Natural killer cell (primary cell): ENCODE data around the gene RPL10A. TPM values are rescaled to one million over a fixed set of nuclear protein-coding genes. Genes with fewer than 3 reads are reported as not detected.

Experiments
- ATAC-seq, 3 donors: fragments of 150-1000 bp in 2 of 3; fragments of 200-7000 bp in 1 of 3; cut with Tn5 transposase; 1 replicate in 1 of 3; 2 replicates in 2 of 3; pipeline ENCODE4 v1.10.0; 2021; ENCODE audit warnings: mild to moderate bottlenecking in 2 of 3, moderate library complexity in 2 of 3
- DNase-seq, 2 donors: peaks; one replicate each; pipeline versions ENCODE4 v3.0.0 to v3.0.0-alpha.2; 2013 to 2021; ENCODE audit warnings: mixed read lengths in 1 of 2
- H3K27ac ChIP-seq: one replicate; pipeline ENCODE4 v1.5.1; 2013; ENCODE audit warnings: mild to moderate bottlenecking, low read length
- H3K27me3 ChIP-seq: one replicate; pipeline ENCODE4 v1.6.1; 2013; ENCODE audit warnings: low read length; ENCODE audit not compliant: control insufficient read depth, insufficient read depth
- H3K36me3 ChIP-seq: one replicate; pipeline ENCODE4 v1.6.1; 2013; ENCODE audit warnings: low read length; ENCODE audit not compliant: control insufficient read depth, insufficient read depth
- H3K4me1 ChIP-seq: one replicate; pipeline ENCODE4 v1.6.1; 2013; ENCODE audit warnings: low read length; ENCODE audit not compliant: control insufficient read depth, insufficient read depth
- H3K4me3 ChIP-seq: one replicate; pipeline ENCODE4 v1.5.1; 2013; ENCODE audit warnings: low read length
- H3K9me3 ChIP-seq: one replicate; pipeline ENCODE4 v1.6.1; 2013; ENCODE audit warnings: low read length; ENCODE audit not compliant: control insufficient read depth, insufficient read depth
- H3K27ac Mint-ChIP-seq, 2 donors: one replicate each; pipeline ENCODE4 v1.8.0; 2022; ENCODE audit warnings: mild to moderate bottlenecking in 2 of 2, mixed read lengths in 2 of 2, moderate library complexity in 1 of 2
- H3K27me3 Mint-ChIP-seq, 2 donors: one replicate each; pipeline ENCODE4 v1.8.0; 2022; ENCODE audit warnings: low read depth in 2 of 2, mixed read lengths in 2 of 2
- H3K36me3 Mint-ChIP-seq: one replicate; pipeline ENCODE4 v1.8.0; 2022; ENCODE audit warnings: mixed read lengths
- H3K4me1 Mint-ChIP-seq, 2 donors: one replicate each; pipeline ENCODE4 v1.8.0; 2022; ENCODE audit warnings: mixed read lengths in 2 of 2
- H3K4me3 Mint-ChIP-seq: one replicate; pipeline ENCODE4 v1.8.0; 2022; ENCODE audit warnings: mild to moderate bottlenecking, moderate library complexity, mixed read lengths
- H3K9me3 Mint-ChIP-seq, 2 donors: one replicate each; pipeline ENCODE4 v1.8.0; 2022; ENCODE audit warnings: mixed read lengths in 2 of 2
- WGBS: methylation state at CpG from one replicate; pipeline ENCODE4 v1.1.7; 2013; ENCODE audit warnings: missing lambda C conversion rate; ENCODE audit not compliant: insufficient coverage; 5-methylcytosine and 5-hydroxymethylcytosine counted together
- intact Hi-C: fragments of 100-400 bp; cut with micrococcal nuclease; formaldehyde crosslinking; loops from one replicate; pipeline ENCODE4 v1.14.2; 2022
- total RNA-seq, 4 donors: library from RNA; stranded (reverse); fragments of 120-200 nt in 1 of 4; gene quantifications; one replicate each; pipeline versions ENCODE4 v1.2.3 to v1.2.4, GENCODE V29; 2013 to 2022
- TF ChIP-seq, protein P1 (sequence below): fragments of 200-600 bp; IDR thresholded peaks from one replicate; pipeline ENCODE4 v1.8.0; 2022; ENCODE audit warnings: antibody characterized with exemption

RPL10A gene
- total RNA-seq, 3 donors from 2014 or later (not counting 1 experiment from before 2014, with no cell fraction given), result 723 to 943 (median 942) TPM

GRCh38 chr6:35480176-35480575 is 12.0 kb downstream of the RPL10A start:
- Histone ChIP-seq H3K4me3 (no peak overlapping the region), H3K36me3 (no peaks in the 10 kb centered on the region), H3K9me3 (no peaks in the 10 kb centered on the region), H3K27me3 (no peaks in the 10 kb centered on the region), H3K27ac (no peak overlapping the region), H3K4me1 (no peaks in the 10 kb centered on the region)
- Mint-ChIP-seq H3K4me1 (no peaks in the 10 kb centered on the region), H3K9me3 (no peaks in the 10 kb centered on the region), H3K4me3 (no peak overlapping the region), H3K36me3 (no peaks in the 10 kb centered on the region), H3K27ac (no peak overlapping the region), H3K27me3 (no peaks in the 10 kb centered on the region)
- DNase-seq (no peak), ATAC-seq (no peak)
- TF ChIP-seq, protein P1, sequence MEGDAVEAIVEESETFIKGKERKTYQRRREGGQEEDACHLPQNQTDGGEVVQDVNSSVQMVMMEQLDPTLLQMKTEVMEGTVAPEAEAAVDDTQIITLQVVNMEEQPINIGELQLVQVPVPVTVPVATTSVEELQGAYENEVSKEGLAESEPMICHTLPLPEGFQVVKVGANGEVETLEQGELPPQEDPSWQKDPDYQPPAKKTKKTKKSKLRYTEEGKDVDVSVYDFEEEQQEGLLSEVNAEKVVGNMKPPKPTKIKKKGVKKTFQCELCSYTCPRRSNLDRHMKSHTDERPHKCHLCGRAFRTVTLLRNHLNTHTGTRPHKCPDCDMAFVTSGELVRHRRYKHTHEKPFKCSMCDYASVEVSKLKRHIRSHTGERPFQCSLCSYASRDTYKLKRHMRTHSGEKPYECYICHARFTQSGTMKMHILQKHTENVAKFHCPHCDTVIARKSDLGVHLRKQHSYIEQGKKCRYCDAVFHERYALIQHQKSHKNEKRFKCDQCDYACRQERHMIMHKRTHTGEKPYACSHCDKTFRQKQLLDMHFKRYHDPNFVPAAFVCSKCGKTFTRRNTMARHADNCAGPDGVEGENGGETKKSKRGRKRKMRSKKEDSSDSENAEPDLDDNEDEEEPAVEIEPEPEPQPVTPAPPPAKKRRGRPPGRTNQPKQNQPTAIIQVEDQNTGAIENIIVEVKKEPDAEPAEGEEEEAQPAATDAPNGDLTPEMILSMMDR, result no peak
- 98% methylated on average over 12 of the region's 12 CpGs for WGBS
- intact Hi-C loops, result no loop called here

DNA sequence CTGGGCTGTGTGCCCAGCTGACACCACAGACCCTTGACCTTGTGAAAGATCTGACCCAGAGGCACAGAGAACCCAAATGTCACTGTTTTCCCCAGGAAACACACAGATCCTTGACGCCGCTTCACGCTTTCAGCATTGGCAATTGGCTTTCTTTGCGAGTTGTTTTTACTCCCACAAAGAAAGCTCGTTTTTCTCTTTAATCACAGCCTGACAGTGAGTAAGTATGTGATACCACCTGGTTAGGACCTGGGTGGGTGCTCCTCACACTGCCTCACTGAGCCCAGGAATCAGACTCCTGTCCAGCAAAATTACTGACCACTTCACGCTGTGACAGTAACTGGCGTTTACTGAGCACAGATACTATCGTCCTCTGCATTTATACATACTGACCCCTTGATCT is 13.0 kb downstream of the RPL10A start:
- H3K9me3 Mint-ChIP-seq, result no peaks in the 10 kb centered on the region
- ATAC-seq, result no peak
- H3K27ac Mint-ChIP-seq, result no peak overlapping the region
- H3K36me3 Mint-ChIP-seq, result no peaks in the 10 kb centered on the region
- Histone ChIP-seq H3K9me3 (no peaks in the 10 kb centered on the region), H3K4me3 (no peak overlapping the region), H3K27me3 (no peaks in the 10 kb centered on the region), H3K4me1 (no peaks in the 10 kb centered on the region), H3K27ac (no peak overlapping the region), H3K36me3 (no peaks in the 10 kb centered on the region)
- no peak for DNase-seq
- intact Hi-C loops, result no loop called here
- no peak overlapping the region for H3K4me3 Mint-ChIP-seq
- TF ChIP-seq, protein P1, result no peak
- no peaks in the 10 kb centered on the region for H3K27me3 Mint-ChIP-seq
- WGBS, result 88% methylated on average over 8 of the region's 8 CpGs
- H3K4me1 Mint-ChIP-seq, result no peaks in the 10 kb centered on the region

DNA sequence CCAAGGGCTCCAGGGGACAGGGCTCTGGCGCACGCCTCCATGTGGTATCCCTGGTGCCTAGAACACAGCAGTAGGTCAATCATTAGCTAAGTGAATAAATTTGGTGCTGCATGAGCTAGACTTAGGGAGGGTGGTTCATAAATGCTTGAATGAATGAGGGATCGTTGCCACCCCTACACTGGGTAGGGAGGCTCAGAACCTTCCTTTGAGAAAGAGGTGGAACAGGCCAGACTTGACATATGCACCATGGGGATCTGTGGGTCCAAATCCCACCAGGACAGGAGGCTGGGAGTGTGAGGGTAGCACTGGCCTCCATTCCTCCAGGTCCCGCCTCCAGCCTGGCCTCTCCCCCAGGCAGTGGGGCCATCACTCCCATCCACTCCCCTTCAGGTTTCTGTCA is 14.9 kb downstream of the RPL10A start:
- no peaks in the 10 kb centered on the region for H3K36me3 Mint-ChIP-seq
- H3K27me3 Mint-ChIP-seq, result no peaks in the 10 kb centered on the region
- no peak overlapping the region for H3K27ac Mint-ChIP-seq
- H3K27me3 ChIP-seq, result no peaks in the 10 kb centered on the region
- no peak overlapping the region for H3K27ac ChIP-seq
- no peaks in the 10 kb centered on the region for H3K9me3 ChIP-seq
- H3K4me3 Mint-ChIP-seq, result no peak overlapping the region
- no peaks in the 10 kb centered on the region for H3K9me3 Mint-ChIP-seq
- intact Hi-C loops, result no loop called here
- no peak for ATAC-seq
- DNase-seq, result no peak
- TF ChIP-seq, protein P1, result no peak
- 98% methylated on average over 4 of the region's 4 CpGs for WGBS
- peaks cover 3% of the 10 kb centered on the region for H3K4me1 ChIP-seq
- H3K4me3 ChIP-seq, result no peak overlapping the region
- H3K4me1 Mint-ChIP-seq, result peaks cover 0 to 4% of the 10 kb centered on the region in 2 donors
- H3K36me3 ChIP-seq, result no peaks in the 10 kb centered on the region

DNA sequence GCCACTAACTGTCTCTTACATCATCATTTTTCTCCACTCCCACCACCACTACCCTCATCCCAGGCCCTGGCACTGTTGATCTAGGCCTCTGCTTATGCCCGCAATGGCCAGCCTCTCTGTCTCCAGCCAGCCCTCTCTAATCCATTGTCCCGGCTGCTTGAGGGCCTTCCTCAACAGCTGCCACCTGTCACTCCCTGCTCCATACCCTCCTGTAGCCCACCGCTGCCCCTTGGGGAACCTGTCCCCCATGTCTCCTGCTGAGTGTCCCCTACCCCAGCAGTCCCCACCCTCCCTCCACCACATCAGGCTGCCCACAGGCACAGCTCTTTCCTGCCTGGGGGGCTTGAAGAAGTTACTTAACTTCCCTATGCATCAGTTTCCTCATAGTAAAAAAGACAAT is 15.3 kb downstream of the RPL10A start:
- Mint-ChIP-seq H3K4me1 (peaks cover 0 to 7% of the 10 kb centered on the region in 2 donors), H3K36me3 (no peaks in the 10 kb centered on the region), H3K9me3 (no peaks in the 10 kb centered on the region), H3K27me3 (no peaks in the 10 kb centered on the region), H3K4me3 (no peak overlapping the region), H3K27ac (no peak overlapping the region)
- intact Hi-C loops, result no loop called here
- Histone ChIP-seq H3K4me1 (peaks cover 6% of the 10 kb centered on the region), H3K9me3 (no peaks in the 10 kb centered on the region), H3K4me3 (no peak overlapping the region), H3K27me3 (no peaks in the 10 kb centered on the region), H3K27ac (no peak overlapping the region), H3K36me3 (no peaks in the 10 kb centered on the region)
- ATAC-seq, result no peak
- TF ChIP-seq, protein P1, result no peak
- WGBS, result 89% methylated on average over 3 of the region's 3 CpGs
- no peak for DNase-seq
